ENCODE data around the gene ITGB3. TPM values are rescaled to one million over a fixed set of nuclear protein-coding genes. Genes with fewer than 3 reads are reported as not detected.

The ITGB3 gene
- total and polyA plus RNA-seq, 7 donors = 0.69 to 62.7 (median 28.5) TPM

- intact Hi-C loops (cut with DNase I) = no loop called here
- no peaks in the 10 kb centered on the region for H3K27me3 ChIP-seq
Measured at GRCh38 chr17:47287639-47288038, 34.0 kb downstream of the ITGB3 start.

GRCh38 chr17:47288531-47289116 is 35.0 kb downstream of the ITGB3 start:
- DNase-seq = no peak
- Histone ChIP-seq H3K27ac (no peak overlapping the region), H3K4me3 (no peak overlapping the region), H3K36me3 (peaks cover 10 to 98% (median 24%) of the 10 kb centered on the region in 4 donors), H3K27me3 (no peaks in the 10 kb centered on the region), H3K4me1 (no peaks in the 10 kb centered on the region), H3K9me3 (no peaks in the 10 kb centered on the region)
- intact Hi-C loops (cut with DNase I) = no loop called here
- no peak for TF ChIP-seq CTCF (IDR thresholded peaks at IDR 0.05)
- no peak for TF ChIP-seq POLR2AphosphoS5 (IDR thresholded peaks at IDR 0.05)
- no peak for TF ChIP-seq POLR2A (IDR thresholded peaks at IDR 0.05)
- 73 to 85% methylated on average over 6 of the region's 6 CpGs for WGBS, 2 donors

More at GRCh38 chr17:47287639-47288038, 34.0 kb downstream of the ITGB3 start:
- DNase-seq = no peak
- H3K4me1 ChIP-seq = no peaks in the 10 kb centered on the region
- no peaks in the 10 kb centered on the region for H3K9me3 ChIP-seq
- peaks cover 10 to 88% (median 24%) of the 10 kb centered on the region in 4 donors for H3K36me3 ChIP-seq
- no peak for TF ChIP-seq EP300 (IDR thresholded peaks at IDR 0.05)
- TF ChIP-seq CTCF (IDR thresholded peaks at IDR 0.05) = no peak
- no peak for TF ChIP-seq POLR2AphosphoS5 (IDR thresholded peaks at IDR 0.05)
- TF ChIP-seq POLR2A (IDR thresholded peaks at IDR 0.05) = no peak
- H3K4me3 ChIP-seq = no peak overlapping the region
- WGBS, 2 donors = 80 to 90% methylated on average over 2 of the region's 2 CpGs
- H3K27ac ChIP-seq = no peak overlapping the region

- no peaks in the 10 kb centered on the region for H3K9me3 ChIP-seq
- DNase-seq = no peak
- H3K27ac ChIP-seq = no peak overlapping the region
- H3K27me3 ChIP-seq = no peaks in the 10 kb centered on the region
- H3K36me3 ChIP-seq = peaks cover 10 to 98% (median 24%) of the 10 kb centered on the region in 4 donors
- peaks cover 0 to 3% (median 0%) of the 10 kb centered on the region in 4 donors for H3K4me1 ChIP-seq
- no peak overlapping the region for H3K4me3 ChIP-seq
- intact Hi-C loops (cut with DNase I) = no loop called here
- TF ChIP-seq CTCF (IDR thresholded peaks at IDR 0.05) (no peak), POLR2A (IDR thresholded peaks at IDR 0.05) (no peak), EP300 (IDR thresholded peaks at IDR 0.05) (no peak), POLR2AphosphoS5 (IDR thresholded peaks at IDR 0.05) (no peak)
- WGBS, 2 donors = 90 to 91% methylated on average over 1 of the region's 1 CpG
Measured at GRCh38 chr17:47289302-47289701, 35.7 kb downstream of the ITGB3 start.

GRCh38 chr17:47290870-47291241 is 37.2 kb downstream of the ITGB3 start:
- no peaks in the 10 kb centered on the region for H3K9me3 ChIP-seq
- no peak overlapping the region for H3K27ac ChIP-seq
- WGBS, 2 donors = 87% methylated on average over 5 of the region's 5 CpGs
- no peak overlapping the region for H3K4me3 ChIP-seq
- intact Hi-C loops (cut with DNase I) = no loop called here
- TF ChIP-seq POLR2AphosphoS5 (IDR thresholded peaks at IDR 0.05) = no peak
- no peak for TF ChIP-seq EP300 (IDR thresholded peaks at IDR 0.05)
- no peak for TF ChIP-seq POLR2A (IDR thresholded peaks at IDR 0.05)
- no peak for TF ChIP-seq CTCF (IDR thresholded peaks at IDR 0.05)
- DNase-seq = no peak
- peaks cover 0 to 18% (median 11%) of the 10 kb centered on the region in 4 donors for H3K4me1 ChIP-seq
- no peaks in the 10 kb centered on the region for H3K27me3 ChIP-seq
- H3K36me3 ChIP-seq = peaks cover 2 to 88% (median 25%) of the 10 kb centered on the region in 4 donors

All from sigmoid colon (tissue), 7 donors.